ENCODE results near the gene LENG9. TPM values are rescaled to one million over a fixed set of nuclear protein-coding genes. Genes with fewer than 3 reads are reported as not detected.

Gene LENG9
- total RNA-seq, 1 donor from 2014 or later = 1.1 TPM

GRCh38 chr19:54429176-54429495 lies 34.4 kb downstream of the LENG9 start:
- DNase-seq = no peak
- intact Hi-C loops (cut with DNase I) = no loop called here
- ATAC-seq (ENCODE audit: poor library complexity) = no peak

- no peak for DNase-seq
- intact Hi-C loops (cut with DNase I) = no loop called here
- ATAC-seq (ENCODE audit: poor library complexity) = no peak
Observed at GRCh38 chr19:54428323-54429175, 35.0 kb downstream of the LENG9 start.

GRCh38 chr19:54427586-54427985 lies 36.0 kb downstream of the LENG9 start:
- intact Hi-C loops (cut with DNase I) = no loop called here
- ATAC-seq (ENCODE audit: poor library complexity) (no peak), DNase-seq (no peak)

GRCh38 chr19:54426291-54426931 lies 37.2 kb downstream of the LENG9 start:
- ATAC-seq (ENCODE audit: poor library complexity) = no peak
- intact Hi-C loops (cut with DNase I) = no loop called here
- DNase-seq = no peak

- no peak for DNase-seq
- ATAC-seq (ENCODE audit: poor library complexity) = no peak
- intact Hi-C loops (cut with DNase I) = no loop called here
Observed at GRCh38 chr19:54425382-54425723, 38.2 kb downstream of the LENG9 start.

GRCh38 chr19:54424660-54425381 lies 38.8 kb downstream of the LENG9 start:
- DNase-seq = no peak
- ATAC-seq (ENCODE audit: poor library complexity) = no peak
- intact Hi-C loops (cut with DNase I) = no loop called here

GRCh38 chr19:54424201-54424600 lies 39.4 kb downstream of the LENG9 start:
- no peak for DNase-seq
- no peak for ATAC-seq (ENCODE audit: poor library complexity)
- intact Hi-C loops (cut with DNase I) = no loop called here

- DNase-seq (no peak), ATAC-seq (ENCODE audit: poor library complexity) (no peak)
- intact Hi-C loops (cut with DNase I) = no loop called here
Observed at GRCh38 chr19:54422136-54422535, 41.4 kb downstream of the LENG9 start.

GRCh38 chr19:54421521-54421920 lies 42.1 kb downstream of the LENG9 start:
- ATAC-seq (ENCODE audit: poor library complexity) (no peak), DNase-seq (no peak)
- intact Hi-C loops (cut with DNase I) = no loop called here

GRCh38 chr19:54421169-54421516 lies 42.4 kb downstream of the LENG9 start:
- intact Hi-C loops (cut with DNase I) = no loop called here

GRCh38 chr19:54420383-54421168 lies 43.0 kb downstream of the LENG9 start:
- ATAC-seq (ENCODE audit: poor library complexity) = peak; percentile 59
- intact Hi-C loops (cut with DNase I) = no loop called here
- peak; percentile 56 for DNase-seq

More at GRCh38 chr19:54421169-54421516, 42.4 kb downstream of the LENG9 start:
- ATAC-seq (ENCODE audit: poor library complexity) (no peak), DNase-seq (no peak)

- intact Hi-C loops (cut with DNase I) = no loop called here
- no peak for DNase-seq
- no peak for ATAC-seq (ENCODE audit: poor library complexity)
Observed at GRCh38 chr19:54420068-54420382, 43.6 kb downstream of the LENG9 start.

- no peak for DNase-seq
- intact Hi-C loops (cut with DNase I) = no loop called here
Observed at GRCh38 chr19:54418930-54419800, 44.4 kb downstream of the LENG9 start.

GRCh38 chr19:54418030-54418929 lies 45.3 kb downstream of the LENG9 start:
- no peak for DNase-seq
- no peak for ATAC-seq (ENCODE audit: poor library complexity)

More at GRCh38 chr19:54418930-54419800, 44.4 kb downstream of the LENG9 start:
- ATAC-seq (ENCODE audit: poor library complexity) = no peak

GRCh38 chr19:54416695-54417491 lies 46.7 kb downstream of the LENG9 start:
- DNase-seq (no peak), ATAC-seq (ENCODE audit: poor library complexity) (no peak)
- intact Hi-C loops (cut with DNase I) = no loop called here

More at GRCh38 chr19:54418030-54418929, 45.3 kb downstream of the LENG9 start:
- intact Hi-C loops (cut with DNase I) = no loop called here

GRCh38 chr19:54415901-54416673 lies 47.5 kb downstream of the LENG9 start:
- ATAC-seq (ENCODE audit: poor library complexity) (no peak), DNase-seq (no peak)
- intact Hi-C loops (cut with DNase I) = no loop called here
